ENCODE measurements around the gene REEP1. TPM values are rescaled to one million over a fixed set of nuclear protein-coding genes. Genes with fewer than 3 reads are reported as not detected.

REEP1 gene
- total RNA-seq, 4 donors from 2014 or later: 46.1 to 95.1 (median 74.9) TPM

GRCh38 chr2:86298411-86299390 is 38.7 kb downstream of the REEP1 start:
- intact Hi-C loops (cut with DNase I): loop anchor here (5.0 kb wide), 1 partner anchor 76 kb away; no protein-coding TSS in a partner anchor
- peaks cover 55 to 95% (median 92%) of the 10 kb centered on the region in 4 donors for H3K4me1 ChIP-seq

DNA sequence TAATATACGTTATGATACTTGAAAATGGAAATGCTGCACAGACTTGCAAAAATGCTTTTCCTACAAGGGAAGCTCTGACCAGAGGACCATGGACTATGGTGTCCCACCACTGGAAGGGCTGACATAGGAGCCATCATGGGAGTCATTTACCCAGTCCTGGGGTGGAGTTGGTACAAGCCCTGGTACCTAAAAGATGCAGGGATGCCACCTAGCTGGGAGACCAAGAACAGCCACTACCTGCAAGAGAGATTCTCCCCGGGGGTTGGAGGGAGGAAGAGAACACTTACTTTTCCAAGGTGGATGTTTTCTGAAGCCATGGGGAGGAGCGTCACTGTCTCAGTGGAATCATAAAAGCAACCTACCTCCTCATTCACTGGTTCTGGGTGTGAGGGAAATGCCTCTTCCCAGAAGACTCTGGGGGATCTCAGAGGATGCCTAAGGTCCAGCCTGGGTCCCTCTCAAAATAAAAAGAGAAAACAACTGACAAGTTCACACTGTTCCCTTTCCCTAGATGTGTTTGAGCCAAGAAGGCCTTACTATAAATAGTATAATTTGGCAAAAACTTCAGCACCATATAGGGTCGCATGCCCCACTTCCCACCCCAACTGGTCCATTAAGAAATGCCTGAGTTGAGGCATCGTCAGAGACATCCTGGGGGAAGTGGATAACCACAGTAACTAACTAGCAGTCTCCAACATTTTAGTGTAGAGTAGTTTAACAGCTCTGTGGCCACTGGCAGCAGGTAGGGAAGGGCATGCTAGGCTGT is 39.9 kb downstream of the REEP1 start:
- DNase-seq (ENCODE audit: extremely low spot score): no peak
- Histone ChIP-seq H3K27me3 (no peaks in the 10 kb centered on the region), H3K9me3 (no peaks in the 10 kb centered on the region), H3K4me1 (peaks cover 60 to 95% (median 93%) of the 10 kb centered on the region in 4 donors), H3K36me3 (no peaks in the 10 kb centered on the region), H3K27ac (replicated peaks in 1 of 4) (peak overlapping the region; percentile 80 to 86 (median 82)), H3K4me3 (peak overlapping the region in 1 of 4 donors; percentile 9)
- peak; percentile 72 to 74 for TF ChIP-seq POLR2AphosphoS5 (IDR thresholded peaks at IDR 0.05)
- TF ChIP-seq EP300 (IDR thresholded peaks at IDR 0.05): peak; percentile 18
- TF ChIP-seq, protein P1, sequence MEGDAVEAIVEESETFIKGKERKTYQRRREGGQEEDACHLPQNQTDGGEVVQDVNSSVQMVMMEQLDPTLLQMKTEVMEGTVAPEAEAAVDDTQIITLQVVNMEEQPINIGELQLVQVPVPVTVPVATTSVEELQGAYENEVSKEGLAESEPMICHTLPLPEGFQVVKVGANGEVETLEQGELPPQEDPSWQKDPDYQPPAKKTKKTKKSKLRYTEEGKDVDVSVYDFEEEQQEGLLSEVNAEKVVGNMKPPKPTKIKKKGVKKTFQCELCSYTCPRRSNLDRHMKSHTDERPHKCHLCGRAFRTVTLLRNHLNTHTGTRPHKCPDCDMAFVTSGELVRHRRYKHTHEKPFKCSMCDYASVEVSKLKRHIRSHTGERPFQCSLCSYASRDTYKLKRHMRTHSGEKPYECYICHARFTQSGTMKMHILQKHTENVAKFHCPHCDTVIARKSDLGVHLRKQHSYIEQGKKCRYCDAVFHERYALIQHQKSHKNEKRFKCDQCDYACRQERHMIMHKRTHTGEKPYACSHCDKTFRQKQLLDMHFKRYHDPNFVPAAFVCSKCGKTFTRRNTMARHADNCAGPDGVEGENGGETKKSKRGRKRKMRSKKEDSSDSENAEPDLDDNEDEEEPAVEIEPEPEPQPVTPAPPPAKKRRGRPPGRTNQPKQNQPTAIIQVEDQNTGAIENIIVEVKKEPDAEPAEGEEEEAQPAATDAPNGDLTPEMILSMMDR (IDR thresholded peaks at IDR 0.05): peak; percentile 53 to 67 (median 59)
- no peak for TF ChIP-seq POLR2A (IDR thresholded peaks at IDR 0.05; ENCODE audit: low read depth)
- intact Hi-C loops (cut with DNase I): loop anchor here (5.0 kb wide), 1 partner anchor 75 kb away; no protein-coding TSS in a partner anchor
- 57% methylated on average over 5 of the region's 5 CpGs for WGBS

More at GRCh38 chr2:86298411-86299390, 38.7 kb downstream of the REEP1 start:
- Histone ChIP-seq H3K4me3 (no peak overlapping the region), H3K27ac (replicated peaks in 1 of 4) (peak overlapping the region; percentile 80 to 86 (median 82)), H3K27me3 (no peaks in the 10 kb centered on the region), H3K9me3 (no peaks in the 10 kb centered on the region), H3K36me3 (no peaks in the 10 kb centered on the region)
- TF ChIP-seq POLR2A (IDR thresholded peaks at IDR 0.05; ENCODE audit: low read depth): no peak
- TF ChIP-seq, protein P1 (IDR thresholded peaks at IDR 0.05): peak; percentile 44 to 47 (median 46)
- peak in 1 of 2 donors; percentile 27 for TF ChIP-seq POLR2AphosphoS5 (IDR thresholded peaks at IDR 0.05)
- TF ChIP-seq EP300 (IDR thresholded peaks at IDR 0.05): no peak
- 66% methylated on average over 7 of the region's 11 CpGs for WGBS
- no peak for DNase-seq (ENCODE audit: extremely low spot score)

DNA sequence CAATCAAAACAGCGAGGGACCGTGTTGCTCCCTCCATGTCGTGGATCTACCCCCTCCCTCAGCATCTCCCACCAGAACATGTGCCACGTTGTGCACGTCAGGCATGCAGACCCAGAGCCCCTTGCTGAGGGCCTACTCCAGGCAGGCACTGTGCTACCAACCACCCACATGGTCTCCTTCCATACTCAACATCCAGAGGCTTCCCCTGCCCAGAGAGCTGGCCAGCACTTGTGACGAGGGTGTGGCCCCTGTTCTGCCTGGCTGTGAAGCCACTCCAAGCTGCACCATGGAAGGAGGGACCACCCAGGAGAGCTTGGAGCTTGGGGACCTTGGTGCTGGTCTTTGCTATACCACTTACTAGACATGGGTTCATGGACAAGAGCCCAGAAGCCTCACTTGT is 40.5 kb downstream of the REEP1 start:
- no peaks in the 10 kb centered on the region for H3K9me3 ChIP-seq
- TF ChIP-seq EP300 (IDR thresholded peaks at IDR 0.05): no peak
- TF ChIP-seq, protein P1 (IDR thresholded peaks at IDR 0.05): no peak
- TF ChIP-seq POLR2AphosphoS5 (IDR thresholded peaks at IDR 0.05): no peak
- no peak for TF ChIP-seq POLR2A (IDR thresholded peaks at IDR 0.05; ENCODE audit: low read depth)
- H3K36me3 ChIP-seq: no peaks in the 10 kb centered on the region
- peak overlapping the region; percentile 80 to 86 (median 82) for H3K27ac ChIP-seq (replicated peaks in 1 of 4)
- H3K27me3 ChIP-seq: no peaks in the 10 kb centered on the region
- intact Hi-C loops (cut with DNase I): loop anchor here (5.0 kb wide), 1 partner anchor 75 kb away; no protein-coding TSS in a partner anchor
- 90% methylated on average over 6 of the region's 6 CpGs for WGBS
- H3K4me1 ChIP-seq: peaks cover 60 to 95% (median 90%) of the 10 kb centered on the region in 4 donors
- no peak for DNase-seq (ENCODE audit: extremely low spot score)
- peak overlapping the region in 1 of 4 donors; percentile 9 for H3K4me3 ChIP-seq

DNA sequence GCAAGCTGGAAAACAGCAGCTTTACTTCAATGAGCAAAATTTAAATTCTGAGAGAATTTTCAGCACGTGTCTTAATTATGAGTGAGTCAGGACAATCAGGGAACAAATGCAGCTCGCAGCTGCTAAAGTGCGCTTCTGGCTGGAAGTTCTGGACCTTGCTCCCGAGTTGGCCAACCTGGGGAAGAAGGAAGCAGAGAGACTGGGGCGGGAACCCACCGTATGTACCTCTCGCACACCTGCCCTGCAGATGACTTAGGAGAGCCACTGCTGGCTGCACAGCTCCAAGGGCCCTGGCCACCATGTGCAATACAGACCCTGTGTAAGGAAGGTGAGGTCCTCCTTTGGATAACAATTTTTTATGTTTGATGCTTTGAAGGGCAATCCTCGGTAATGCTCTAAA is 42.4 kb downstream of the REEP1 start:
- H3K9me3 ChIP-seq: no peaks in the 10 kb centered on the region
- H3K4me1 ChIP-seq: peaks cover 49 to 94% (median 90%) of the 10 kb centered on the region in 4 donors
- DNase-seq (ENCODE audit: extremely low spot score): no peak
- WGBS: 90% methylated on average over 7 of the region's 8 CpGs
- no peak overlapping the region for H3K4me3 ChIP-seq
- intact Hi-C loops (cut with DNase I): loop anchor here (5.0 kb wide), 1 partner anchor 73 kb away; no protein-coding TSS in a partner anchor
- TF ChIP-seq, protein P1 (IDR thresholded peaks at IDR 0.05): no peak
- TF ChIP-seq POLR2AphosphoS5 (IDR thresholded peaks at IDR 0.05): no peak
- no peak for TF ChIP-seq POLR2A (IDR thresholded peaks at IDR 0.05; ENCODE audit: low read depth)
- TF ChIP-seq EP300 (IDR thresholded peaks at IDR 0.05): no peak
- H3K36me3 ChIP-seq: no peaks in the 10 kb centered on the region
- H3K27me3 ChIP-seq: no peaks in the 10 kb centered on the region
- H3K27ac ChIP-seq (replicated peaks in 1 of 4): peak overlapping the region; percentile 28 to 86 (median 80)

All from esophagus muscularis mucosa (tissue), 4 donors.